ENCODE results near the gene CADPS2.
"Not testable (repeated sequence)": the region's sequence is repeated elsewhere in the genome, so short reads cannot be mapped to it uniquely, and the experiment has no call there.

CADPS2 gene

DNA sequence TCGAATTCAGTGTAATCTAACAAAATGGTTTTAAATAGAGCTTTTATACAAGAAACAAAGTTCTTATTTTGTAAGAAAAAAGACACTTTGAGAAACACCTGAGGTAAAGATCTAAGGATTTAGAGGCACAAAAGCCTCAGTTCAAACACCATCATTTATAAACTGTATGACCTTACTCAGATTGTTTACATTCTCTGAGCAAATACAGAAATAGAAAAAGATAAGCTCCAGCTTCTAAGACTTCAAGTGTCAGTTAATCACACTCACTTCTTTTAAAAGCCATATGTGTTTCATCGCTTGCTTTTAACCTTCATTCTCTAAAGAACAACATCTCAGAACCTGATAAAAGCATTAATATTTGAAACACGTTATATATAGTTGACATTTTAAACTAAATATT lies 27.9 kb downstream of the CADPS2 start:
- H3K9ac ChIP-seq = no peak overlapping the region
- H3K36me3 ChIP-seq = no peaks in the 10 kb centered on the region
- no peaks in the 10 kb centered on the region for H3K27me3 ChIP-seq
- no peak overlapping the region for H3K27ac ChIP-seq
- H3K4me1 ChIP-seq = 0 out of 2 replicates have a peak, but pooled peaks cover 6% of the 10 kb centered on the region
- no peak for TF ChIP-seq Cebpa-rat (IDR thresholded peaks at IDR 0.05)
- no peak overlapping the region for H3K4me3 ChIP-seq
- no peaks in the 10 kb centered on the region for H3K9me3 ChIP-seq
- H3K4me2 ChIP-seq = no peak overlapping the region
- H4K20me1 ChIP-seq = no peaks in the 10 kb centered on the region

DNA sequence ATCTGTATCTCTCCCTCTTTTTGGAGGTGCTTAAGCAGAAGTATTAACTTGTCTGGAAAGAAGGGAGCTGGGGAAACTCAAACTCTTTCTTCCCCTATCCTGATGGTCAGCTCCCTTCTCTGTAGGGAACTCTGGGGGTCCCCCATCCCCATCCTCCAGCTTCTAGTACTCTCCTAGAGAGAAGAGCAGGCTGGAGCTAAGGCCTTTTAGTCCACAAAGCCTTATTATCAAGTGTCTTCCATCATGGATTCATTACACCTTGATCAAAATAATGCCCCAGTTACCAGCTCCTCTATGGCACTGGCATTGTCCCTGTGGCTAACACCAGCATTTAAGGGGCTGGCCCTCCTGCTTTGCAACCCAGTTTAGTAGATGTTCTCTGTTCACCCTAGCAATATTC lies 35.7 kb downstream of the CADPS2 start:
- no peaks in the 10 kb centered on the region for H3K27me3 ChIP-seq
- no peaks in the 10 kb centered on the region for H4K20me1 ChIP-seq
- no peaks in the 10 kb centered on the region for H3K9me3 ChIP-seq
- H3K4me1 ChIP-seq = 0 out of 2 replicates have a peak, but pooled peaks cover 6% of the 10 kb centered on the region
- no peak overlapping the region for H3K4me2 ChIP-seq
- no peak overlapping the region for H3K4me3 ChIP-seq
- H3K27ac ChIP-seq = no peak overlapping the region
- no peak for TF ChIP-seq Cebpa-rat (IDR thresholded peaks at IDR 0.05)
- H3K36me3 ChIP-seq = no peaks in the 10 kb centered on the region
- no peak overlapping the region for H3K9ac ChIP-seq

DNA sequence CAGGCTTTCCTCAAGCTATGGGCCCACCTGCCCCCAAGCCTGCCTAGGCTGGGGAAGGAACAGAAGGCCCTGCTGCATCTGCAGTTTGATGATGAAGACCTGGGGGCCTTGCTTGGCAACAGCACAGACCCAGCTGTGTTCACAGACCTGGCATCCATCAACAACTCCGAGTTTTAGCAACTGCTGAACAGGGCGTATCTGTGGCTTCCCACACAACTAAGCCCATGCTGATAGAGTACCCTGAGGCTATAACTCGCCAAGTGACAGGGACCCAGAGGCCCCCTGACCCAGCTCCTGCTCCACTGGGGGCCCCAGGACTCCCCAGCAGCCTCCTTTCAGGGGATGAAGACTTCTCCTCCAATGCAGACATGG lies 36.3 kb downstream of the CADPS2 start:
- no peak overlapping the region for H3K27ac ChIP-seq
- H4K20me1 ChIP-seq = no peaks in the 10 kb centered on the region
- H3K4me2 ChIP-seq = no peak overlapping the region
- H3K9me3 ChIP-seq = no peaks in the 10 kb centered on the region
- TF ChIP-seq Cebpa-rat (IDR thresholded peaks at IDR 0.05) = no peak
- H3K4me3 ChIP-seq = no peak overlapping the region
- no peak overlapping the region for H3K9ac ChIP-seq
- no peaks in the 10 kb centered on the region for H3K36me3 ChIP-seq
- 0 out of 2 replicates have a peak, but pooled peaks cover 4% of the 10 kb centered on the region for H3K4me1 ChIP-seq
- H3K27me3 ChIP-seq = no peaks in the 10 kb centered on the region

DNA sequence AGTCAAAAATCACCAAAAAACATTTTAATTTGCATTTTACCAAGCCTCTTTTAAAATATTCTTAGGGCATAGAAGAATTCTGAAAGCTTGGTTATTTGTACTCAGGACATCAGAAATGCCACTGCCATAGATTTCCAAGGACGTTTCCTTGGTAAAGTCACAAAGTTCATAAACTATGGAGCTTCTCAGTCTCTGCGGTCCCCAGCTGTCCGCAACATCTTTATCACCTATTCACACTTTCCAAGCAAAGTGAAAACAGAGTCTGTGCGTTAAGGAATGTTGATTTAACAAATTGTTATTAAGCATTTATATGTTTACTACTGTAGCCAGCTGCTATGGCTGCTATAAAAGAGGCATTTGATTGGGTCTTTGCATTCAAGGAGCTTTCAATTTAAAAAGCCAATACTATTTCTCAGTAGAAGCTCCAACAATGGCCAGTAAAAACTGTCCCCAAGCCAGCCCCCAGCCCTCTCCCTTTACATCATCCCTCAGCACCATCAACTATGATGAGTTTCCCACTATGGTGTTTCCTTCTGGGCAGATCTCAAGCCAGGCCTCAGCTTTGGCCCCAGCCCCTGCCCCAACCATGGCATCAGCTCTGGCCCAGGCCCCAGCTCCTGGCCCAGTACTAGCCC lies 36.8 kb downstream of the CADPS2 start:
- Histone ChIP-seq H3K36me3 (no peaks in the 10 kb centered on the region), H3K4me1 (no peaks in the 10 kb centered on the region), H3K27me3 (no peaks in the 10 kb centered on the region), H3K27ac (no peak overlapping the region), H3K9ac (no peak overlapping the region), H4K20me1 (no peaks in the 10 kb centered on the region), H3K9me3 (no peaks in the 10 kb centered on the region), H3K4me2 (no peak overlapping the region), H3K4me3 (no peak overlapping the region)
- no peak for TF ChIP-seq Cebpa-rat (IDR thresholded peaks at IDR 0.05)

DNA sequence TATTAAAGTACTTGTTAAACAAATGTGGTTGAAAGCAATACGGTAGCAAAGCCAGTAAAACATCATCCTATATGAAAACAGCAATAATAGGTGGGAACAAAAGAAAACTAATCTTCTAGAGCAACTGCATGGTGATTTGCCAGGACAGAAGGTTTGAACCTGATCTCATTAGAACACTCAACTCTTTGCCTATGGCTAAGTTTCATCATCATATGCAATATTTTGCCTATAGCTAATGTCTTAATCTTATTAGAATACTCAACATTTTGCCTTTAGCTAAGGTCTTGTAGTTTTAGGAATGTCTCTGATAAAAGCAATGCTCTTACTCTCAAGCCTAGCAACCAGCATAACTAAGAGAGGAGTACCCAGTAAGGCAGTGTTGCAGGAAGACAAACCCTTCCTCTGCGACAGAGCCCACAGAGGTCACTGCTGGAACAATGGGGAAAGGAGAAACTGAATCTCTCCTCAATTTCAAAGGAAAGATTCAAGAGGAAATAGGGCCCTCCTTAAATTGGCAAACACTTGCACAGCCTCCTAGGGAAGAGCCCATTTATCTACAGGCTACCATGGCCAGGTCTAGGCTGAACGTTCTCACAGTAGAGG lies 38.3 kb downstream of the CADPS2 start:
- Histone ChIP-seq H4K20me1 (no peaks in the 10 kb centered on the region), H3K36me3 (no peaks in the 10 kb centered on the region), H3K4me1 (no peaks in the 10 kb centered on the region), H3K4me3 (no peak overlapping the region), H3K27me3 (no peaks in the 10 kb centered on the region), H3K27ac (no peak overlapping the region), H3K9ac (no peak overlapping the region), H3K9me3 (no peaks in the 10 kb centered on the region), H3K4me2 (no peak overlapping the region)
- no peak for TF ChIP-seq Cebpa-rat (IDR thresholded peaks at IDR 0.05)

DNA sequence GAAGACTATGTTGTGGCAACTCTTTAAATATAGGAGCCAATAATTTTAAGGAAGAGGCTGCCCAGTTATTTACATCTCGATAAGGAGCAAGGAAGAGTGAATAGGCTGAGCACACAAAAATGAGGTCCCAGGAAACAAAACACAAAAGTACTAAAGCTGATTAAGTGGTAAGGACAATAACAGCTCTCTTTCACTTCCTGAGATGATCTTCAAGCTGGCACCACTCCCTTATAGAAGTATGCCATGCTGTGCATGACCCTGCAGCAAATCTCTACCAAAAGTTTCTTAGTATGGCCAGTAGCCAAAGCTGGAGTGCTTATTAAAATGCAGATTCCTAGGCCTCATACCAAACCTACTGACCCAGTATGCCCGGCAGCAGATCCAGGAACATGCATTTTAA lies 39.7 kb downstream of the CADPS2 start:
- H3K4me1 ChIP-seq = no peaks in the 10 kb centered on the region
- no peaks in the 10 kb centered on the region for H3K27me3 ChIP-seq
- no peak overlapping the region for H3K4me2 ChIP-seq
- H3K27ac ChIP-seq = no peak overlapping the region
- no peak overlapping the region for H3K9ac ChIP-seq
- no peaks in the 10 kb centered on the region for H3K9me3 ChIP-seq
- H4K20me1 ChIP-seq = no peaks in the 10 kb centered on the region
- no peaks in the 10 kb centered on the region for H3K36me3 ChIP-seq
- H3K4me3 ChIP-seq = no peak overlapping the region
- TF ChIP-seq Cebpa-rat (IDR thresholded peaks at IDR 0.05) = no peak

DNA sequence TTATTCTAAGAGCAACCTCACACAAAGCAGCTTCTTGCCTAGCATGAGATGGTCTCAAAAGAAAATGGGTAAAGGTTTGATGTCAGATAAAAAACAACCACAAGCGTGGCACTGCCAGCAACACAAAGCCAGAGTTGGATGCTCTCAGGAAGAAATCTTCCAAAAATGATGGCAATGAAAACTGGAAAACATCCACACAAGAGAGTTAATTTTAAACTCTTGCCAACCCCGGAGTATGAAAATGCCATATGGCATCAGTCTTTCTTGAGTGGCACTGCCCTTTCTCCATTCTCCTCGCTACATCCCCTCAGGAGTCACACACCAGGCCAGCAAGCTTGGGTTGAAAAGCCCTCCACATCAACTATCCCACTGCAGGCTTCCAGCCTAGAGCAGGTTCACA lies 41.0 kb downstream of the CADPS2 start:
- Histone ChIP-seq H3K4me1 (no peaks in the 10 kb centered on the region), H3K27ac (no peak overlapping the region)

DNA sequence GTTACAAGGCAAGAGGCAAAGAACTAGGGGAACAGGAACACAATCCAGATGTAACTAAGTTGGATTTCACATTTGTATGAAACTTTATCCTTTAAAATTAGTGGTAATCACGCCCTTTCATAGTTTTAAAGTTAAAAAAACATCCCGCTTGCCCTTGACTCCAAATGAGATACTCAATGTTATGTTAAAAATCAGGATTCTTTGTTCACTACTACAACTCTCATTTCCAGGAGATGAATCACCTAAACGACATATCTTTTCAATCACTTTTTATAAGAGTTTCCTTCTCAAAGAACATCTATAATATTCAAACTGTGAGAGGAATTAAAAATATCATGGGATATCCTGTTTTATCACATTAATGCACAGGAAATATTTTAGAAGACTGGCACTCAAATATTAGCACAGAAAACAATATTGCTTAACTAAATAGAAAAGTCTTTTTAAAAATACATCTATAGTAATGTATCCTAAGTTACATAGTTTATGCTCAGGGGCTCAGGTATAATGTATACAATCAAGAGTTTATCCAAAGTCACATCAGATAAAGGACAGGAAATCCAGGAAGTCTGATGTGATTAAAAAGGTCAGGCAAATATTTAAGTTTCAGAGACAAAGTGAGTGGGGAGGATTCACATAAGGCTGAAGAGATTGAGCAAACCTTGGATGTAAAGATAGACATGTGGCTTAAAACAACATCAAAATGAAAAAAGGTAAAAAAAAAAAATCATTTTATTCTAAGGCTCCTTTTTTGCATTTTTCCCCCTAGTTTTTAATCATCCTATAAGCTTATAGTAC lies 41.9 kb downstream of the CADPS2 start:
- no peak overlapping the region for H3K4me3 ChIP-seq
- no peak for TF ChIP-seq Cebpa-rat (IDR thresholded peaks at IDR 0.05)
- H3K36me3 ChIP-seq = no peaks in the 10 kb centered on the region
- H3K9ac ChIP-seq = no peak overlapping the region
- H3K4me2 ChIP-seq = no peak overlapping the region
- H4K20me1 ChIP-seq = no peaks in the 10 kb centered on the region
- H3K27ac ChIP-seq = no peak overlapping the region
- no peaks in the 10 kb centered on the region for H3K27me3 ChIP-seq
- no peaks in the 10 kb centered on the region for H3K4me1 ChIP-seq
- no peaks in the 10 kb centered on the region for H3K9me3 ChIP-seq

More for the DNA sequence above, 41.0 kb downstream of the CADPS2 start:
- Histone ChIP-seq H3K27me3 (no peaks in the 10 kb centered on the region), H3K9ac (no peak overlapping the region), H4K20me1 (no peaks in the 10 kb centered on the region), H3K4me3 (no peak overlapping the region), H3K9me3 (no peaks in the 10 kb centered on the region), H3K36me3 (no peaks in the 10 kb centered on the region), H3K4me2 (no peak overlapping the region)
- TF ChIP-seq Cebpa-rat (IDR thresholded peaks at IDR 0.05) = no peak

DNA sequence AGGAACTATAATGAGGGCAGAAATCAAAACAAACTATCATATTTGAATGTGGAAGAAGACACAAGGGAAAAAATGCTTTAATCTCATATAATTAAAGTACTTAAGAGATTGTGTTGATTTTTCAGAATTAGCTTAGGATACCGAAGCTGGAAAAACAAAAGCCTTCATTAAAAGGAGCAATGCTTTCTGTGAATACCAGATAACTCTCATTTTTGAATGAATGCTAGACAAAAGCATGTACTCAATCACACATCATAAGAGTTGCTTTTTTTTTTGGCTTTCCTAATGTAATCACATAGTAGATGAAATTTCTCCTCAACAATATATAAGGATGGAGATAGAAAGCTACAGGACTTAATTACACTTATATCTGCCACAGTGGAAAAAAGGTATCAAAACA lies 43.3 kb downstream of the CADPS2 start:
- Histone ChIP-seq H3K4me1 (no peaks in the 10 kb centered on the region), H3K9ac (no peak overlapping the region), H3K9me3 (no peaks in the 10 kb centered on the region), H4K20me1 (no peaks in the 10 kb centered on the region), H3K4me2 (no peak overlapping the region), H3K36me3 (no peaks in the 10 kb centered on the region), H3K27me3 (no peaks in the 10 kb centered on the region), H3K4me3 (no peak overlapping the region), H3K27ac (no peak overlapping the region)
- TF ChIP-seq Cebpa-rat (IDR thresholded peaks at IDR 0.05) = no peak

DNA sequence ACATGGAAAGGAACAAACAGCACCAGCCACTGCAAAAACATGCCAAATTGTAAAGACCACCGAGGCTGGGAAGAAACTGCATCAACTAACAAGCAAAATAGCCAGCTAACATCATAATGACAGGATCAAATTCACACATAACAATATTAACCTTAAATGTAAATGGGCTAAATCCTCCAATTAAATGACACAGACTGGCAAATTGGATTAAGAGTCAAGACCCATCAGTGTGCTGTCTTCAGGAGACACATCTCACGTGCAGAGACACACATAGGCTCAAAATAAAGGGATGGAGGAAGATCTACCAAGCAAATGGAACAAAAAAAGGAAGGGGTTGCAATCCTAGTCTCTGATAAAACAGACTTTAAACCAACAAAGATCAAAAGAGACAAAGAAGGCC lies 50.0 kb downstream of the CADPS2 start:
- not testable (repeated sequence) for H3K4me2 ChIP-seq, H3K9ac ChIP-seq

DNA sequence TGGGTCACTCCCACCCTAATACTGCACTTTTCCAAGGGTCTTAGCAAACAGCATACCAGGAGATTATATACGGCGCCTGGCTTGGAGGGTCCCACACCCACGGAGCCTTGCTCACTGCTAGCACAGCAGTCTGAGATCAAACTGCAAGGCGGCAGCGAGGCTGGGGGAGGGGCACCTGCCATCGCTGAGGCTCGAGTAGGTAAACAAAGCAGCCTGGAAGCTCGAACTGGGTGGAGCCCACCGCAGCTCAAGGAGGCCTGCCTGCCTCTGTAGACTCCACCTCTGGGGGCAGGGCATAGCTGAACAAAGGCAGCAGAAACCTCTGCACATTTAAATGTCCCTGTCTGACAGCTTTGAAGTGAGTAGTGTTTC lies 51.7 kb downstream of the CADPS2 start:
- H3K4me3 ChIP-seq = not testable (repeated sequence)

More for the DNA sequence above, 50.0 kb downstream of the CADPS2 start:
- not testable (repeated sequence) for H3K9me3 ChIP-seq, H3K27ac ChIP-seq, H3K4me1 ChIP-seq, H4K20me1 ChIP-seq, H3K4me3 ChIP-seq, H3K27me3 ChIP-seq, H3K36me3 ChIP-seq

More for the DNA sequence above, 51.7 kb downstream of the CADPS2 start:
- not testable (repeated sequence) for H3K9me3 ChIP-seq, H3K36me3 ChIP-seq, H3K27ac ChIP-seq, H3K9ac ChIP-seq, H3K4me2 ChIP-seq, H3K4me1 ChIP-seq, H3K27me3 ChIP-seq, H4K20me1 ChIP-seq
